Panc1 (cell line): Measurements from ENCODE around the gene PDLIM7. TPM values are rescaled to one million over a fixed set of nuclear protein-coding genes. Genes with fewer than 3 reads are reported as not detected.

Source experiments
- ATAC-seq: fragments of 200-7000 bp; cut with Tn5 transposase; 2 replicates; pipeline ENCODE4 v1.9.1; 2020; ENCODE audit warnings: mild to moderate bottlenecking, moderate library complexity
- BruUV-seq: library from RNA; stranded (reverse); fragments of 400-500 nt; replicated peaks from 2 replicates; lab custom pipeline; 2021; lab: Mats Ljungman, UMichigan
- CTCF ChIA-PET: fragments of 300-600 bp; sonication (Branson Sonifier 250); formaldehyde crosslinking; loops from one replicate; lab custom pipeline; 2022; ENCODE audit warnings: antibody characterized with exemption; lab: Charles Lee
- POLR2A ChIA-PET: fragments of 300-600 bp; sonication (Branson Sonifier 250); formaldehyde crosslinking; loops from one replicate; lab custom pipeline; 2022; ENCODE audit warnings: antibody characterized with exemption; lab: Charles Lee
- DNase-seq: peaks from one replicate; pipeline ENCODE4 v3.0.0-alpha.2; 2010; ENCODE audit warnings: low read depth, low spot score
- H3K27ac ChIP-seq: 2 replicates; pipeline ENCODE4 v1.5.1; 2011; ENCODE audit warnings: mild to moderate bottlenecking, low read length, inconsistent platforms
- H3K27me3 ChIP-seq: fragments of 200-500 bp; sonication (Bioruptor generic); 2 replicates; pipeline ENCODE4 v1.6.0; 2014; ENCODE audit warnings: low read length, inconsistent platforms; ENCODE audit not compliant: control insufficient read depth, insufficient read depth
- H3K36me3 ChIP-seq: fragments of 200-500 bp; sonication (Bioruptor generic); 2 replicates; pipeline ENCODE4 v1.5.1; 2014; ENCODE audit warnings: inconsistent platforms, mild to moderate bottlenecking, low read length, moderate library complexity; ENCODE audit not compliant: control insufficient read depth, insufficient read depth
- H3K4me1 ChIP-seq: 2 replicates; pipeline ENCODE4 v1.5.1; 2011; ENCODE audit warnings: inconsistent platforms, mild to moderate bottlenecking, low read length, moderate library complexity; ENCODE audit not compliant: control insufficient read depth, insufficient read depth
- H3K4me3 ChIP-seq, 2 experiments: 2 replicates each; pipeline ENCODE4 v1.5.1; 2011 to 2012; ENCODE audit warnings: low read depth in 2 of 2, low read length in 2 of 2, mild to moderate bottlenecking in 2 of 2, inconsistent platforms in 1 of 2, moderate library complexity in 1 of 2
- H3K9me3 ChIP-seq: fragments of 200-500 bp; sonication (Bioruptor generic); 2 replicates; pipeline ENCODE4 v1.5.1; 2014; ENCODE audit warnings: low read depth, mild to moderate bottlenecking, inconsistent platforms, low read length, moderate library complexity; ENCODE audit not compliant: control insufficient read depth, insufficient read depth
- CTCF ChIP-seq: fragments of 450-650 bp; IDR thresholded peaks from 2 replicates; pipeline ENCODE4 v1.5.1; 2017; ENCODE audit warnings: mild to moderate bottlenecking
- POLR2AphosphoS5 ChIP-seq: IDR thresholded peaks from 2 replicates; pipeline ENCODE4 v1.6.1; 2012; ENCODE audit warnings: mild to moderate bottlenecking, low read depth, low read length, moderate library complexity
- REST ChIP-seq, 2 experiments: IDR thresholded peaks; 2 replicates each; pipeline ENCODE4 v1.6.1; 2011 to 2012; ENCODE audit warnings: low read depth in 2 of 2, control low read depth in 1 of 2, low read length in 1 of 2, mild to moderate bottlenecking in 1 of 2, moderate library complexity in 1 of 2; ENCODE audit not compliant: insufficient read depth in 1 of 2
- SIN3A ChIP-seq: IDR thresholded peaks from 2 replicates; pipeline ENCODE4 v1.6.1; 2012; ENCODE audit warnings: low read depth, mild to moderate bottlenecking, low read length, moderate library complexity, borderline replicate concordance; ENCODE audit not compliant: insufficient read depth
- TCF7L2 ChIP-seq: IDR thresholded peaks from 2 replicates; pipeline ENCODE4 v1.6.1; 2011; ENCODE audit warnings: mild to moderate bottlenecking, low read depth, low read length, inconsistent platforms
- in situ Hi-C: cut with HindIII; loops from 2 replicates; pipeline ENCODE4 v1.10.0; 2016; ENCODE audit warnings: low sequenced_read_pairs, low pct_unique_long_range_greater_than_20kb
- intact Hi-C: fragments of 100-400 bp; cut with micrococcal nuclease; formaldehyde crosslinking; loops from one replicate; pipeline ENCODE4 v1.10.0; 2022; ENCODE audit not compliant: unreplicated experiment
- total RNA-seq: library from RNA; stranded (reverse); gene quantifications from one replicate; pipeline ENCODE4 v1.2.1, GENCODE V29; 2021; ENCODE audit not compliant: unreplicated experiment

PDLIM7 gene
- total RNA-seq, 1 experiment from 2014 or later = 62.9 TPM

- no peaks in the 10 kb centered on the region for H3K9me3 ChIP-seq
- DNase-seq = no peak
- intact Hi-C loops = no loop called here
- CTCF ChIA-PET = no interaction called here
- H3K27ac ChIP-seq = no peak overlapping the region
- no peaks in the 10 kb centered on the region for H3K36me3 ChIP-seq
- H3K4me1 ChIP-seq = peaks cover 23% of the 10 kb centered on the region
- H3K27me3 ChIP-seq = no peaks in the 10 kb centered on the region
- TF ChIP-seq POLR2AphosphoS5 (no peak), CTCF (no peak), SIN3A (no peak), TCF7L2 (no peak), REST (IDR thresholded peaks at IDR 0.05; ENCODE audit: insufficient read depth in 1 of 2, low read depth in 2 of 2, low read length in 1 of 2) (no peak)
- POLR2A ChIA-PET = no interaction called here
- BruUV-seq = no TSS peak
- no peak overlapping the region for H3K4me3 ChIP-seq
- no peak for ATAC-seq
- in situ Hi-C loops = no loop called here
Observed at GRCh38 chr5:177440990-177441780, 56.2 kb downstream of the PDLIM7 start.

GRCh38 chr5:177440211-177440989 is 57.0 kb downstream of the PDLIM7 start:
- ChIA-PET POLR2A (no interaction called here), CTCF (interaction anchor here (0.7 kb wide), 1 partner anchor 14 kb away, joined by 3 read pairs; no protein-coding TSS in a partner anchor)
- Histone ChIP-seq H3K4me1 (peaks cover 16% of the 10 kb centered on the region), H3K4me3 (no peak overlapping the region), H3K36me3 (no peaks in the 10 kb centered on the region), H3K9me3 (no peaks in the 10 kb centered on the region), H3K27ac (no peak overlapping the region), H3K27me3 (no peaks in the 10 kb centered on the region)
- in situ Hi-C loops = no loop called here
- TF ChIP-seq POLR2AphosphoS5 (peak; percentile 22; the same call in 1 of the 2 replicates), SIN3A (no peak)
- no peak for DNase-seq
- no TSS peak for BruUV-seq
- intact Hi-C loops = no loop called here
- ATAC-seq = 0 out of 2 replicates have a peak, but pooled peaks have one; percentile 1
